ENCODE measurements around the gene ARMC12. TPM values are rescaled to one million over a fixed set of nuclear protein-coding genes. Genes with fewer than 3 reads are reported as not detected.

Gene ARMC12
- polyA plus RNA-seq, 1 donor (not counting 4 experiments of a cell fraction or from before 2014, with no cell fraction given): 0.54 TPM

- FAIRE-seq: peak; percentile 32
- no peaks in the 10 kb centered on the region for H3K27me3 ChIP-seq (ENCODE audit: control insufficient read depth, extremely low read depth, insufficient read depth, low read length)
- H3K36me3 ChIP-seq (ENCODE audit: control insufficient read depth in 2 of 2, extremely low read depth in 1 of 2, insufficient read depth in 2 of 2, low read length in 2 of 2): no peaks in the 10 kb centered on the region
- H3K9me3 ChIP-seq (ENCODE audit: control insufficient read depth, low read depth, low read length): no peaks in the 10 kb centered on the region
- H3K9ac ChIP-seq (ENCODE audit: control insufficient read depth, extremely low read depth, insufficient read depth, low read length): no peak overlapping the region
- H3K9me1 ChIP-seq (ENCODE audit: control insufficient read depth, extremely low read depth, insufficient read depth, low read length): no peaks in the 10 kb centered on the region
- H3K4me1 ChIP-seq (ENCODE audit: control insufficient read depth, extremely low read depth, insufficient read depth, low read length): peaks cover 24% of the 10 kb centered on the region
- TF ChIP-seq, protein P1, sequence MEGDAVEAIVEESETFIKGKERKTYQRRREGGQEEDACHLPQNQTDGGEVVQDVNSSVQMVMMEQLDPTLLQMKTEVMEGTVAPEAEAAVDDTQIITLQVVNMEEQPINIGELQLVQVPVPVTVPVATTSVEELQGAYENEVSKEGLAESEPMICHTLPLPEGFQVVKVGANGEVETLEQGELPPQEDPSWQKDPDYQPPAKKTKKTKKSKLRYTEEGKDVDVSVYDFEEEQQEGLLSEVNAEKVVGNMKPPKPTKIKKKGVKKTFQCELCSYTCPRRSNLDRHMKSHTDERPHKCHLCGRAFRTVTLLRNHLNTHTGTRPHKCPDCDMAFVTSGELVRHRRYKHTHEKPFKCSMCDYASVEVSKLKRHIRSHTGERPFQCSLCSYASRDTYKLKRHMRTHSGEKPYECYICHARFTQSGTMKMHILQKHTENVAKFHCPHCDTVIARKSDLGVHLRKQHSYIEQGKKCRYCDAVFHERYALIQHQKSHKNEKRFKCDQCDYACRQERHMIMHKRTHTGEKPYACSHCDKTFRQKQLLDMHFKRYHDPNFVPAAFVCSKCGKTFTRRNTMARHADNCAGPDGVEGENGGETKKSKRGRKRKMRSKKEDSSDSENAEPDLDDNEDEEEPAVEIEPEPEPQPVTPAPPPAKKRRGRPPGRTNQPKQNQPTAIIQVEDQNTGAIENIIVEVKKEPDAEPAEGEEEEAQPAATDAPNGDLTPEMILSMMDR (optimal IDR thresholded peaks at IDR 0.05 in 1 of 3, IDR thresholded peaks at IDR 0.05 in 1 of 3, conservative IDR thresholded peaks at IDR 0.05 in 1 of 3; ENCODE audit: extremely low read depth in 1 of 3, insufficient read depth in 2 of 3, low read length in 3 of 3): peak in 2 of 3 experiments; percentile 90 to 93
- TF ChIP-seq EZH2 (IDR thresholded peaks at IDR 0.05; ENCODE audit: low read length): no peak
- no peak for DNase-seq (ENCODE audit: low read depth, low spot score)
- H3K79me2 ChIP-seq (ENCODE audit: control insufficient read depth, insufficient read depth, low read length): no peaks in the 10 kb centered on the region
- H3K4me3 ChIP-seq (ENCODE audit: control insufficient read depth in 2 of 3, extremely low read depth in 1 of 3, insufficient read depth in 2 of 3, low read depth in 1 of 3, low read length in 3 of 3): no peak overlapping the region
- no peak overlapping the region for H3K4me2 ChIP-seq (ENCODE audit: control insufficient read depth, extremely low read depth, insufficient read depth, low read depth, low read length)
- no peak overlapping the region for H2AFZ ChIP-seq (ENCODE audit: control insufficient read depth, low read length)
- dilution Hi-C loops (cut with MboI; ENCODE audit: extremely low pct_ligation_motif_present, low sequenced_read_pairs): loop anchor here (25.0 kb wide), 1 partner anchor 174 kb away; no protein-coding TSS in a partner anchor
- no peaks in the 10 kb centered on the region for H4K20me1 ChIP-seq (ENCODE audit: control insufficient read depth, extremely low read depth, insufficient read depth, low read length)
- H3K27ac ChIP-seq (ENCODE audit: control insufficient read depth, insufficient read depth, low read length): no peak overlapping the region
Measured at GRCh38 chr6:35736253-35736894, 458 bp upstream of the ARMC12 start.

GRCh38 chr6:35737413-35738211 lies 780 bp downstream of the ARMC12 start:
- DNase-seq (ENCODE audit: low read depth, low spot score): peak; percentile 30
- no peak overlapping the region for H3K4me2 ChIP-seq (ENCODE audit: control insufficient read depth, extremely low read depth, insufficient read depth, low read depth, low read length)
- H3K9ac ChIP-seq (ENCODE audit: control insufficient read depth, extremely low read depth, insufficient read depth, low read length): no peak overlapping the region
- no peak overlapping the region for H2AFZ ChIP-seq (ENCODE audit: control insufficient read depth, low read length)
- dilution Hi-C loops (cut with MboI; ENCODE audit: extremely low pct_ligation_motif_present, low sequenced_read_pairs): loop anchor here (25.0 kb wide), 1 partner anchor 175 kb away; no protein-coding TSS in a partner anchor
- no peaks in the 10 kb centered on the region for H3K79me2 ChIP-seq (ENCODE audit: control insufficient read depth, insufficient read depth, low read length)
- H3K27ac ChIP-seq (ENCODE audit: control insufficient read depth, insufficient read depth, low read length): no peak overlapping the region
- H3K36me3 ChIP-seq (ENCODE audit: control insufficient read depth in 2 of 2, extremely low read depth in 1 of 2, insufficient read depth in 2 of 2, low read length in 2 of 2): no peaks in the 10 kb centered on the region
- H3K27me3 ChIP-seq (ENCODE audit: control insufficient read depth, extremely low read depth, insufficient read depth, low read length): no peaks in the 10 kb centered on the region
- H3K9me1 ChIP-seq (ENCODE audit: control insufficient read depth, extremely low read depth, insufficient read depth, low read length): no peaks in the 10 kb centered on the region
- peak; percentile 57 for FAIRE-seq
- TF ChIP-seq, protein P1 (optimal IDR thresholded peaks at IDR 0.05 in 1 of 3, IDR thresholded peaks at IDR 0.05 in 1 of 3, conservative IDR thresholded peaks at IDR 0.05 in 1 of 3; ENCODE audit: extremely low read depth in 1 of 3, insufficient read depth in 2 of 3, low read length in 3 of 3): peak in 2 of 3 experiments; percentile 56 to 80
- TF ChIP-seq EZH2 (IDR thresholded peaks at IDR 0.05; ENCODE audit: low read length): no peak
- no peak overlapping the region for H3K4me3 ChIP-seq (ENCODE audit: control insufficient read depth in 2 of 3, extremely low read depth in 1 of 3, insufficient read depth in 2 of 3, low read depth in 1 of 3, low read length in 3 of 3)
- no peaks in the 10 kb centered on the region for H3K9me3 ChIP-seq (ENCODE audit: control insufficient read depth, low read depth, low read length)
- H3K4me1 ChIP-seq (ENCODE audit: control insufficient read depth, extremely low read depth, insufficient read depth, low read length): peaks cover 17% of the 10 kb centered on the region
- H4K20me1 ChIP-seq (ENCODE audit: control insufficient read depth, extremely low read depth, insufficient read depth, low read length): no peaks in the 10 kb centered on the region
